ENCODE measurements around the gene HNF4A.
"Not testable (repeated sequence)": the region's sequence is repeated elsewhere in the genome, so short reads cannot be mapped to it uniquely, and the experiment has no call there.

HNF4A gene

GRCh38 chr20:44461803-44462174 lies 106.3 kb downstream of the HNF4A start:
- no peak for DNase-seq (ENCODE audit: extremely low read depth in 1 of 2, low read depth in 1 of 2)

- no peak for DNase-seq (ENCODE audit: extremely low read depth in 1 of 2, low read depth in 1 of 2)
These were observed 108.0 kb downstream of the HNF4A start for GRCh38 chr20:44463466-44463865.

- no peak for DNase-seq (ENCODE audit: extremely low read depth in 1 of 2, low read depth in 1 of 2)
These were observed 109.0 kb downstream of the HNF4A start for GRCh38 chr20:44464514-44464913.

- DNase-seq (ENCODE audit: extremely low read depth in 1 of 2, low read depth in 1 of 2), result no peak
These were observed 109.6 kb downstream of the HNF4A start for GRCh38 chr20:44465001-44465560.

GRCh38 chr20:44467289-44467883 lies 111.9 kb downstream of the HNF4A start:
- no peak for DNase-seq (ENCODE audit: extremely low read depth in 1 of 2, low read depth in 1 of 2)

- no peak for DNase-seq (ENCODE audit: extremely low read depth in 1 of 2, low read depth in 1 of 2)
These were observed 112.7 kb downstream of the HNF4A start for GRCh38 chr20:44468044-44468782.

- DNase-seq (ENCODE audit: extremely low read depth in 1 of 2, low read depth in 1 of 2), result no peak
These were observed 114.8 kb downstream of the HNF4A start for GRCh38 chr20:44470327-44470726.

GRCh38 chr20:44471481-44471882 lies 116.0 kb downstream of the HNF4A start:
- no peak for DNase-seq (ENCODE audit: extremely low read depth in 1 of 2, low read depth in 1 of 2)

GRCh38 chr20:44472283-44472682 lies 116.8 kb downstream of the HNF4A start:
- DNase-seq (ENCODE audit: extremely low read depth in 1 of 2, low read depth in 1 of 2), result not testable (repeated sequence)

- DNase-seq (ENCODE audit: extremely low read depth in 1 of 2, low read depth in 1 of 2), result no peak
These were observed 119.8 kb downstream of the HNF4A start for GRCh38 chr20:44475372-44475693.

- DNase-seq (ENCODE audit: extremely low read depth in 1 of 2, low read depth in 1 of 2), result peak; percentile 84
These were observed 120.4 kb downstream of the HNF4A start, which contains the start of gene TTPAL for GRCh38 chr20:44475694-44476560. TSS of gene TTPAL (plus strand) at chr20:44475874. CDS start at chr20:44480000, 4,126 bp downstream.

- DNase-seq (ENCODE audit: extremely low read depth in 1 of 2, low read depth in 1 of 2), result no peak
These were observed 121.7 kb downstream of the HNF4A start for GRCh38 chr20:44477151-44477550.

- DNase-seq (ENCODE audit: extremely low read depth in 1 of 2, low read depth in 1 of 2), result no peak
These were observed 122.7 kb downstream of the HNF4A start for GRCh38 chr20:44478206-44478605.

GRCh38 chr20:44479643-44480042 lies 124.1 kb downstream of the HNF4A start:
- no peak for DNase-seq (ENCODE audit: extremely low read depth in 1 of 2, low read depth in 1 of 2)

- DNase-seq (ENCODE audit: extremely low read depth in 1 of 2, low read depth in 1 of 2), result no peak
These were observed 124.6 kb downstream of the HNF4A start for GRCh38 chr20:44480097-44480496.

GRCh38 chr20:44481719-44482416 lies 126.4 kb downstream of the HNF4A start:
- no peak for DNase-seq (ENCODE audit: extremely low read depth in 1 of 2, low read depth in 1 of 2)

- no peak for DNase-seq (ENCODE audit: extremely low read depth in 1 of 2, low read depth in 1 of 2)
These were observed 127.6 kb downstream of the HNF4A start for GRCh38 chr20:44483112-44483511.
